GM12874 (cell line): ENCODE results near the gene WNT10A.

Experiments
- TF ChIP-seq, protein P1 (sequence below): IDR thresholded peaks from 2 replicates; pipeline ENCODE4 v1.5.1; 2011; ENCODE audit warnings: low read depth, mild to moderate bottlenecking, control low read depth, low read length, moderate library complexity; ENCODE audit not compliant: insufficient read depth

WNT10A gene

DNA sequence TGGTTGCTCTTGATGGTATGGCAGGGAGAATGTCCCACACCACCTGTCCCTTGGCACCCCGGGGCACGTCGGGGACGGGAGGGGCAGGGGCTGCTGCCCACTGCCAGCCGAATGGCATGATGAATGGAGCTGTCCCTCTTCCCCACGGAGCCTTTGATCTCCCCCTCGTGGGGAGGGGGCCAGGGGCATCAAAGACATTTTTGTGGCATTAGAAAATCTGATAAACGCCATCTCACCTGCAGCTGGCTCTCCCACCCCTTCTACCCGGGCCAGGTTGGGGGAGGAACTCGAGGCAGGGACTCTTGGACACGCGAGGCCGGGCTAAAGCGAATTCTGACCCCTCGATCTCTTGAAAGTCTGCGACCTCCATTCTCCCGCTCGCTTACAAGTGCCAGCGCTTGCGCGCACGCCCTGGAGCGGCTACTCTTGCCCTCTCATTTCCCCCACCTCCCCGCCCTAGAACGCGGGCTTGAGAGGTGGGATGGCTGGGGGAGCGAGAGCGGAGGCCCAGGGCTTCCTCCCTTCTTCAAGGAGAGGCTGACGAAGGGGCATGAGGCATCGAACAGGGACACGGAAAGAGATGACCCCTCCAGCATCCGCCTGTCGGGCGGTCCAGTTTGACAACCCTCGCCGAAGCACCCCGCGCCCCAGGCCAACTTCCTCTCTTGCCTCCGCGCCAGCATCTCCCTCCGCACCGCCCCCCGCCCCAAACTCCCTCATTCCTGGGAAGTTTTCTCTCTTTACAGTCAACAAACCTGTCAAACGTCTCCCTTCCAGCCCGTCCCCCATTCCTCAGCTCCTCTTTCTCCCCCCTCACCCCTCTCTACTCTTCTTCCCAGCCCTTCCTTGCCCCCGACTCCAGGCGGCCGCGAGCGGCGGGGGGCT lies 21.7 kb upstream of the WNT10A start:
- TF ChIP-seq, protein P1, sequence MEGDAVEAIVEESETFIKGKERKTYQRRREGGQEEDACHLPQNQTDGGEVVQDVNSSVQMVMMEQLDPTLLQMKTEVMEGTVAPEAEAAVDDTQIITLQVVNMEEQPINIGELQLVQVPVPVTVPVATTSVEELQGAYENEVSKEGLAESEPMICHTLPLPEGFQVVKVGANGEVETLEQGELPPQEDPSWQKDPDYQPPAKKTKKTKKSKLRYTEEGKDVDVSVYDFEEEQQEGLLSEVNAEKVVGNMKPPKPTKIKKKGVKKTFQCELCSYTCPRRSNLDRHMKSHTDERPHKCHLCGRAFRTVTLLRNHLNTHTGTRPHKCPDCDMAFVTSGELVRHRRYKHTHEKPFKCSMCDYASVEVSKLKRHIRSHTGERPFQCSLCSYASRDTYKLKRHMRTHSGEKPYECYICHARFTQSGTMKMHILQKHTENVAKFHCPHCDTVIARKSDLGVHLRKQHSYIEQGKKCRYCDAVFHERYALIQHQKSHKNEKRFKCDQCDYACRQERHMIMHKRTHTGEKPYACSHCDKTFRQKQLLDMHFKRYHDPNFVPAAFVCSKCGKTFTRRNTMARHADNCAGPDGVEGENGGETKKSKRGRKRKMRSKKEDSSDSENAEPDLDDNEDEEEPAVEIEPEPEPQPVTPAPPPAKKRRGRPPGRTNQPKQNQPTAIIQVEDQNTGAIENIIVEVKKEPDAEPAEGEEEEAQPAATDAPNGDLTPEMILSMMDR = no peak

DNA sequence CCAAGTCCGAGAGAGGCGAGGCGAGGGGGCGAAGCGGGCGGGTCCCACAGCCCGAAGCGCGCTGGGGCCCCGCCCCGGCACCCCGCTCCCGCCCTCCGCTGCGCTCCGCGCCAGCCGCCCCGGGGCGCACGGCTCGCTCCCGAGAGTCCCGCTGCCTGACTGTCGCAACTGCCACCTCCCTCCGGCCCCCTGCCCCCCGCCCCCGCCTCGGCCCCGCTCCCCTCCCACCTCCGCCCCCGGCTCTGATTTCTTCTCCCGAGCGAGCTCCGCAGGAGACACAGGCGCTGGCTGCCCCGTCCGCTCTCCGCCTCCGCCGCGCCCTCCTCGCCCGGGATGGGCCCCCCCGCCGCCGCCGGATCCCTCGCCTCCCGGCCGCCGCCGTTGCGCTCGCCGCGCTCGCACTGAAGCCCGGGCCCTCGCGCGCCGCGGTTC lies 21.1 kb upstream of the WNT10A start, which contains the start of gene WNT6:
TSS of gene WNT6 (plus strand) at position 250 of the 432 bp plus-strand sequence. CDS start 233 bp downstream, outside the sequence.
- TF ChIP-seq, protein P1 = no peak

DNA sequence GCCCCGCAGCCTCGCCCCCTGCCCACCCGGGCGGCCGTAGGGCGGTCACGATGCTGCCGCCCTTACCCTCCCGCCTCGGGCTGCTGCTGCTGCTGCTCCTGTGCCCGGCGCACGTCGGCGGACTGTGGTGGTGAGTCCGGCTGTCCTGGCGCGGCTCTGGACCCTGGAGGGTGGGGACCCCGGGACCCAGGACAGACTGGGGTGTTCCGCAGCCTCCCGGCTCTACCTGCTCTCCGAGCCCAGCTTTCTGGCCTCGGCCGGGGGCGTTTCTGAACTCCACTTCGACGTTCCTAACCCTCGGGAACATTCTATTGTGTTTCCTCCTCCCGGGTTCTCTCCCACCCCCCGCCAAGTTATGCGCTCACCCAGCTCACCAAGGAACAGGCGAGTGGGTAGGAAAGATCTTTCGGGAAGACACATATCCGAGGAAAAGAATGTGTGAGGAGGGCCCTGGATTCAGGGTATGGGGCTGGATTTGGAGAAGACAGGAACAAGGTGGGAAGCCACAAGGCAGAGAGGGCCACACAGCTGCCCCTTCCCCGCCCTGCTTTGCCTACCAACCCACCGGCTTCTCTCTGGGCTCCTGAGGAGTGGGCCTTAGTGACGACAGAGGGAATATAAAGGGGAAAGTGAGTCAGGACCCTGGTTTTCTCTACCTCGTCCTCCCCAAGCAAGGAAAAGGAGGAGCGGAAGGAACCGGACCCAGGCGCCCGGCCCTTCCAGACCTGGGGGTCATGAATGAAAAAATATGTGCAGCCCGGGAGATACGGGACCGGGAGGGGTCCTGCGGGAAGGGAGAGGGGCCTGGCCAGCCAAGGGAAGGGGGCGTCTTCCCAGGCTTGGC lies 20.4 kb upstream of the WNT10A start:
- TF ChIP-seq, protein P1 = no peak

DNA sequence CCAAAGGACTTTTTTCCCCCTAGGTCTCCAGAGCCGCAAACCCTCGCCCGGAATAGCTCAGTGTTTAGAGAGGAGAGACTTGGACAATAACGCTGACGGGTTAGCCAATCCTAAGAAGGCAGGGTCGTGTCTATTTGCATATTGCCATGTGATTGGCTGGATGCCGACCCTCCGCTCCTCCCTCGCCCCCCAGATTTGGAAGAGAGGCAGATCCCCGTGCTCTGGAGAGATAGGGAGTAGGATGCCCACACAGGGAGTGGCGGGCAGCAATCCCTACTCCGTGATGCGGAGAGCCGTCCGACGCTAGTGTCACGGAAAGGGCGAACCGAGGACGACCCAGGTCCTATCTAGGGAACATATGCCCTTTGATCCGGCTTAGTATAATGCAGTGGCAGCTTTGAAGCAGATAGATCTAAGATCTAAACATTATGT lies 19.7 kb upstream of the WNT10A start:
- TF ChIP-seq, protein P1 = no peak

DNA sequence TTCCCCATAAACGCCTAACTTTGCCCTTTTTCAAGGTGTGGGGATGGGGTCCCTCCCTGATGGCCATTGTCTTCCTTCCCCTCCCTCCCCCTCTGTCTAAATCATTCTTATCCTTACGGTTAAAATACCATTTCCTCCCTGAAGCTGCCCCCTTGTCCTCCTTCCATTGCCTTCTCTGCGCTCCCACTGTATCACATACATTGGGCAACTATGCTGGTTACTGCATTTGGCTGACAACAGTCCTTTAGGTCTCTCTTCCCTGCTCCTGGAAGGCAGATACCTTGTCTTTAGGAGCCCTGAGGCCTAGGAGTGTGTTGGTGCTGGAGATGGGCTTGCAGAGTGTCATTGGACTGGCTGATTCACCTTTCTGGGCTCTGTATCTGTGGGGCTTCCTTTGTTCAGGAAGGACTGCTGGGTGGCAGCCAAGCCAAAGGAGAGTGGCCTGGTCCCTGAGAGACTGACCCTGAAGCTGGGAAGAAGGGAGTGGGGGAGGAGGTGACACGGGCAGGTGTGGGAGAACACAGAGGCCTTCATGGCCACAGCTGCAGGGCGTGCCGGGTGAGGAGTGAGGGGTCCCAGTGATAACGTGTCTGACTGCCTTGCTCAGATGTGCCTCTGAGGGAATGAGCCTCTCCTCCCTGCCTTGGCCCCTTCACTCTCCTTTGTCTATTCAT lies 18.9 kb upstream of the WNT10A start:
- TF ChIP-seq, protein P1 = no peak

DNA sequence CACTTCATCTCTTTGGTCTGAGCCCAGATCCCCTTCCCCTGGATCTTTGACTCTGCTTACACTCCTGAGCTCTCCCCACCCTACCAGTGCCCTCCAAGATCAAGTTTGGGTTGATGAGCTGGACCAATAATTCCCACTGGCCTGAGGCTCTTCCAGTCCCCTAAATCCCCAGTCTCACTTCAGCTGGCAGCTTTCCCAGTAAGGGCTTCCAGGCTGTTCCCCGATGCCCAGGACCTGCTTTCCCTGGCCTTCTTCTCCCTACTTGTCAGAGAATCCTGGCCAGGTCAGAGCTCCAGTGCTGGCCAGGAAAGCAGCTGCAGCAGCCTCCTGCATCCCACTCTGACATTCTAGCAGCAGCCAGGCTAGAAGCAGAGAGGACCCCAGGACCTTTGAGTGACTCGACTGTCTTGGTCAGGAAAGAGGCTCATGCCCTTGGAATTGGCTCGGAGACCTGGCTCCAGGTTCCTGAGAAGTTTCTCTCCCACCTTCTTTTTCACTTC lies 17.6 kb upstream of the WNT10A start:
- TF ChIP-seq, protein P1 = no peak
